ENCODE measurements around the gene HEXD. TPM values are rescaled to one million over a fixed set of nuclear protein-coding genes. Genes with fewer than 3 reads are reported as not detected.
"Not testable (repeated sequence)": the region's sequence is repeated elsewhere in the genome, so short reads cannot be mapped to it uniquely, and the experiment has no call there.

HEXD gene
- total RNA-seq, 1 donor from 2014 or later: 26.4 TPM

DNA sequence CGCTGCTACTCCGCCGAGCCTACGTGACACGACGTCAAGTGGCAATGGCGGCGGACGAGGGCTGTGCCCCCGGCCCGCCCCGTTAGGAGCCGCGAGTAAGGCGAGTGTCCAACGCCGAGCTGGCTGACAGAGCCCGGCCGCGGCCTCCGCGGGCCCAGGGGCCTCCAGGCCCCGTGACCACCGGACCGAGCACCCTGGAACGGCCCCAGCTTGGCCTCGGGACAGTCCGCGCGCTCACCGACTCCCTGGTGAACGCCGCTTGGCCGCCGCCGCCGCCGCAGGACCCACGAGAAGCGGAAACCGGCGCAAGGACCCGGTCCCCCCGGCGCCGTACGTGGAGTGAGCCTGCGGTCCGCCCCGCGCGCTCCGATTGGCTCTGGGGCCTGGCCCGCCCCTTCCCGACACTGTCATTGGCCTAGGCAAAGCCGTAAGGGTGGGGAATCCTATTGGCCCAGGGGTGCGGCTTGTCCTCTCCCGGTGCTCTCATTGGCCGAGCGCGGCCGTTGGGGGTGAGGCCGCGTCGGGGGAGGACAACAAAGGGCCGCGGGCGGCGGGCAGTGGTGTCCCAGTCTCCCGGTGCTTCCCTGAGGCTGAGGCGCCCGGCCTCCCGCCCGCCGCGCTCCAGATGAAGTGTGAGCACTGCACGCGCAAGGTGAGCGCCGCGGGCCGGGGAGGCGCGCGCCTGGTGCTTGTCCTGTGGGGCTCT is 40.2 kb downstream of the HEXD start, which contains the start of gene NARF:
TSS of gene NARF (plus strand) at position 563 of the 706 bp plus-strand sequence. CDS start at position 626, 63 bp downstream.
- peak; percentile 99 for DNase-seq

DNA sequence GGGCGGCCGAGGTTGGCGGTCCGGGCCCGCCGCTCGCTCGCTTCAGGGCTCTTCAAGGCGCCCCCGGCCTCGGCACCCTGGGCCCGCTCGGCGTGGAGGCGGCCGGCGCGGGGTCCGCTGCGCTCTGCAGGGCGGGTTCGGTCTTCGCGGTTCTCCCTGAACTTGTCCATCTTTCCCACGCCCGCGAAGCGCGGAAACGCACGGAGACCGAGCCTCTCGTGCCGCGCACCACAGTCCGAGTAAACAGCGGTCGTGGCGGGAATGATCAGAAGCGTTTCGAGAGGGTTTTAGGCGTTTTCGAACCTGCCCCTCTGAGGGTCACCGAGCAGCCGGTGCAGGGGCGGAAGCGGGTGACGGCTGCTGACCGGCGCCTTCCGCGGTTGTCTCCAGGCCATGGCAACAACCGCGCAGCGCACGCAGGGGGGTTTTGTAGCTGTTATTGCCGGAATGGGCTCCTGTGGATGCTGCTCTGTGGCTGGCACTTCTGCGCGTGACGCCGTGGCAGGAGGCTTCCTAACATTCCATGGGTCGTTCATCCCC is 40.8 kb downstream of the HEXD start:
- DNase-seq: no peak

GRCh38 chr17:82459936-82460335 is 41.8 kb downstream of the HEXD start:
- DNase-seq: not testable (repeated sequence)

GRCh38 chr17:82461827-82462524 is 43.8 kb downstream of the HEXD start:
- DNase-seq: no peak

- DNase-seq: no peak
These were observed 45.2 kb downstream of the HEXD start for GRCh38 chr17:82463391-82463790.

GRCh38 chr17:82463925-82464566 is 45.9 kb downstream of the HEXD start:
- no peak for DNase-seq

DNA sequence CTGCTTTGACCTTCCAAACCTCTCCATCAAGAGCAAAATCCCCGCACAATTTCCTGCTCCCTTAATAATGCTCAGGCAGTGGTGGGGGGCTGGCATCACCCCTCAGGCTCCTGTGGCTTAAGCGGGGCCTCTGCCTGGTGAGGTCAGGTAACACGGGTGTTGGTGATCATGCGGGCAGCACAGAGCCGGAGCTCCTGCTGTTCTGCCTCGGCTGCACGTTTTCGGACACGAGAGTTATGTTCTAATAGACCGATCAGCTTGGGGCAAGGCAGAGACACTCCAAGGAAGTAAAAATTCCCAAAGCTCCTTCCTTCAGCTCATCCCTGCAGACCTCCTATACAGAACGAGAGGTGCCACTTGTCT is 46.4 kb downstream of the HEXD start:
- DNase-seq: no peak

- DNase-seq: no peak
These were observed 47.0 kb downstream of the HEXD start for GRCh38 chr17:82465023-82465603.

- DNase-seq: no peak
These were observed 50.5 kb downstream of the HEXD start for GRCh38 chr17:82468692-82469091.

GRCh38 chr17:82470065-82470464 is 51.9 kb downstream of the HEXD start:
- DNase-seq: no peak

GRCh38 chr17:82474223-82475010 is 56.3 kb downstream of the HEXD start:
- DNase-seq: peak; percentile 32

GRCh38 chr17:82475458-82475857 is 57.3 kb downstream of the HEXD start:
- DNase-seq: peak; percentile 27

- no peak for DNase-seq
These were observed 59.8 kb downstream of the HEXD start for GRCh38 chr17:82477934-82478333.

GRCh38 chr17:82479602-82480001 is 61.5 kb downstream of the HEXD start:
- DNase-seq: no peak

DNA sequence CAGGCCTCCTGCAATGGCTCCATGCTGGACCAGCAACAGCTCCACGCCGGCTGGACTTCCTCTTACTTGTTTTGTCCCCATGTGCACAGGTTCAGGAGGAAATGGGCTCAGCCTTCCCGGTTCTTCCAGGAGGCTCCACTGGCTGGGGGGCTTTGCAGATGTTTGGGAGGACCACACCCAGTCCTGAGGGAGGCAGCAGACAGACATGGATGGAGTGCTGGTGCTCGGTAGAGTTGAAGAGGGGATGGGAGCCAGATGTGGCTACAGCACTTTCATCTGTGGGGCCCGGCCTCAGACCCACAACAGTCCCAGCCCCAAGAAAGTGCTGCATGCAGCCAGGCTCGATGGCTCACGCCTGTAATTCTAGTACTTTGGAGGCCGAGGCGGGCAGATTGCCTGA is 62.2 kb downstream of the HEXD start:
- no peak for DNase-seq

- DNase-seq: no peak
These were observed 65.1 kb downstream of the HEXD start for GRCh38 chr17:82483204-82483660.

DNA sequence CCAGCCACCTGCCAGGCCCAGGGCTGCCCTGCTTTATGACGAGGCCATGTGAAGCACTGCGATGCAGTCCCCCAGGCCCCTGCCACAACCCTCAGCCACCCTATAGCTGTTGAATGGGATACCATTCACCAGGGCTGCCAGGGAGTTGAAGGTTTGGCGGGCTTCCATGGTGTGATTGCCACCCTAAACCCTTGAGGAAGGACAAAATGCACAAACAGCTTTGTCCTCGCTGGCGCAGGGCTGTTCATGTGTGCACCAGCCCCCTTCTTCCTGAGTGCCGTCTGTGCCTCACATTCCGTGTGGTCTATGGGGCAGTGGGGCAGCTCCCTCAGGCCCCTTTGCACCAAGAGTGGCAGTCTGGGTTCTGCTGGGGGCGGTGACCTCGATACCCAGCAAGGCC is 65.7 kb downstream of the HEXD start:
- no peak for DNase-seq

- no peak for DNase-seq
These were observed 68.3 kb downstream of the HEXD start for GRCh38 chr17:82486231-82487094.

DNA sequence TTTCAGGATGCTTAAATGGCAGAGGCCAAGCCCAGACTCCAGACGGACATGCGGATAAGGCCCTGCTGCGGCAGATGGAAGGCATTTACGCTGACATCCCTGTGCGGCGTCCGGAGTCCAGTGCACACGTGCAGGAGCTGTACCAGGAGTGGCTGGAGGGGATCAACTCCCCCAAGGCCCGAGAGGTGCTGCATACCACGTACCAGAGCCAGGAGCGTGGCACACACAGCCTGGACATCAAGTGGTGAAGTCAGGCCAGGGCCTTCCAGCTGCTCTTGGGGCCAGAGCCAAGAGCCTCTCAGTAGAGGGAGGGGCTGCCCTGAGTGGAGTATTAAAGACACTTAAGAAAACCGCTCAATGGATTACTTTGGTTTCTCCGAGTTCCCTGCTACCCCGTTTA is 69.8 kb downstream of the HEXD start:
- DNase-seq: peak; percentile 77

GRCh38 chr17:82489117-82489516 is 71.0 kb downstream of the HEXD start:
- DNase-seq: no peak

Measured in tongue (tissue), 2 donors.